ENCODE data around the gene MRM2.

- TF ChIP-seq CTCF (conservative IDR thresholded peaks at IDR 0.05 in 1 of 2, IDR thresholded peaks at IDR 0.05 in 1 of 2; ENCODE audit: extremely low read depth in 1 of 2, insufficient read depth in 1 of 2, low read depth in 1 of 2, low read length in 2 of 2) (no peak), EZH2 (IDR thresholded peaks at IDR 0.05; ENCODE audit: borderline replicate concordance, low read length) (no peak)
These were observed 21.2 kb upstream of the MRM2 start for GRCh38 chr7:2263176-2263575.

All from mammary epithelial cell (primary cell).